A549 (cell line): ENCODE results near the gene JAKMIP1.

Source experiments
- ESRRA ChIP-seq: fragments of 150-350 bp; IDR thresholded peaks from 2 replicates; pipeline ENCODE4 v1.6.1; 2014; ENCODE audit warnings: mild to moderate bottlenecking, low read length, borderline replicate concordance
- HOXA7 ChIP-seq: fragments of 250-450 bp; sonication (Bioruptor Pico); IDR thresholded peaks from 2 replicates; pipeline ENCODE4 v1.5.0; 2020; ENCODE audit warnings: mild to moderate bottlenecking, moderate library complexity
- HOXB13 ChIP-seq: fragments of 250-450 bp; sonication (Bioruptor Pico); IDR thresholded peaks from 2 replicates; pipeline ENCODE4 v1.5.0; 2020; ENCODE audit warnings: low read depth, mild to moderate bottlenecking, moderate library complexity
- MAFK ChIP-seq: fragments of 450-650 bp; IDR thresholded peaks from 2 replicates; pipeline ENCODE4 v1.6.1; 2014; ENCODE audit not compliant: partially characterized antibody
- POLR2A ChIP-seq: IDR thresholded peaks from 2 replicates; pipeline ENCODE4 v1.6.1; 2012; ENCODE audit warnings: mild to moderate bottlenecking, low read length
- POLR2AphosphoS2 ChIP-seq: conservative IDR thresholded peaks from 2 replicates; pipeline ENCODE4 v1.6.1; 2012; ENCODE audit warnings: low read length, improper control_type of control experiment, inconsistent platforms
- TF ChIP-seq, protein P1 (sequence below): fragments of >200 bp; sonication (Bioruptor Twin); formaldehyde crosslinking; IDR thresholded peaks from 3 replicates; pipeline ENCODE4 v1.5.1; 2016
- TF ChIP-seq, protein P2 (sequence below): fragments of 200-600 bp; sonication (generic); IDR thresholded peaks from 2 replicates; pipeline ENCODE4 v1.6.1; 2016; ENCODE audit warnings: antibody characterized with exemption, mild to moderate bottlenecking, moderate library complexity

GRCh38 chr4:6229095-6229494 is 28.7 kb upstream of the JAKMIP1 start:
- TF ChIP-seq, protein P1, sequence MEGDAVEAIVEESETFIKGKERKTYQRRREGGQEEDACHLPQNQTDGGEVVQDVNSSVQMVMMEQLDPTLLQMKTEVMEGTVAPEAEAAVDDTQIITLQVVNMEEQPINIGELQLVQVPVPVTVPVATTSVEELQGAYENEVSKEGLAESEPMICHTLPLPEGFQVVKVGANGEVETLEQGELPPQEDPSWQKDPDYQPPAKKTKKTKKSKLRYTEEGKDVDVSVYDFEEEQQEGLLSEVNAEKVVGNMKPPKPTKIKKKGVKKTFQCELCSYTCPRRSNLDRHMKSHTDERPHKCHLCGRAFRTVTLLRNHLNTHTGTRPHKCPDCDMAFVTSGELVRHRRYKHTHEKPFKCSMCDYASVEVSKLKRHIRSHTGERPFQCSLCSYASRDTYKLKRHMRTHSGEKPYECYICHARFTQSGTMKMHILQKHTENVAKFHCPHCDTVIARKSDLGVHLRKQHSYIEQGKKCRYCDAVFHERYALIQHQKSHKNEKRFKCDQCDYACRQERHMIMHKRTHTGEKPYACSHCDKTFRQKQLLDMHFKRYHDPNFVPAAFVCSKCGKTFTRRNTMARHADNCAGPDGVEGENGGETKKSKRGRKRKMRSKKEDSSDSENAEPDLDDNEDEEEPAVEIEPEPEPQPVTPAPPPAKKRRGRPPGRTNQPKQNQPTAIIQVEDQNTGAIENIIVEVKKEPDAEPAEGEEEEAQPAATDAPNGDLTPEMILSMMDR = no peak
- TF ChIP-seq HOXB13 (CRISPR knock-in tag) (no peak), MAFK (no peak), ESRRA (no peak), POLR2A (no peak), HOXA7 (CRISPR knock-in tag) (no peak), POLR2AphosphoS2 (no peak)
- TF ChIP-seq, protein P2, sequence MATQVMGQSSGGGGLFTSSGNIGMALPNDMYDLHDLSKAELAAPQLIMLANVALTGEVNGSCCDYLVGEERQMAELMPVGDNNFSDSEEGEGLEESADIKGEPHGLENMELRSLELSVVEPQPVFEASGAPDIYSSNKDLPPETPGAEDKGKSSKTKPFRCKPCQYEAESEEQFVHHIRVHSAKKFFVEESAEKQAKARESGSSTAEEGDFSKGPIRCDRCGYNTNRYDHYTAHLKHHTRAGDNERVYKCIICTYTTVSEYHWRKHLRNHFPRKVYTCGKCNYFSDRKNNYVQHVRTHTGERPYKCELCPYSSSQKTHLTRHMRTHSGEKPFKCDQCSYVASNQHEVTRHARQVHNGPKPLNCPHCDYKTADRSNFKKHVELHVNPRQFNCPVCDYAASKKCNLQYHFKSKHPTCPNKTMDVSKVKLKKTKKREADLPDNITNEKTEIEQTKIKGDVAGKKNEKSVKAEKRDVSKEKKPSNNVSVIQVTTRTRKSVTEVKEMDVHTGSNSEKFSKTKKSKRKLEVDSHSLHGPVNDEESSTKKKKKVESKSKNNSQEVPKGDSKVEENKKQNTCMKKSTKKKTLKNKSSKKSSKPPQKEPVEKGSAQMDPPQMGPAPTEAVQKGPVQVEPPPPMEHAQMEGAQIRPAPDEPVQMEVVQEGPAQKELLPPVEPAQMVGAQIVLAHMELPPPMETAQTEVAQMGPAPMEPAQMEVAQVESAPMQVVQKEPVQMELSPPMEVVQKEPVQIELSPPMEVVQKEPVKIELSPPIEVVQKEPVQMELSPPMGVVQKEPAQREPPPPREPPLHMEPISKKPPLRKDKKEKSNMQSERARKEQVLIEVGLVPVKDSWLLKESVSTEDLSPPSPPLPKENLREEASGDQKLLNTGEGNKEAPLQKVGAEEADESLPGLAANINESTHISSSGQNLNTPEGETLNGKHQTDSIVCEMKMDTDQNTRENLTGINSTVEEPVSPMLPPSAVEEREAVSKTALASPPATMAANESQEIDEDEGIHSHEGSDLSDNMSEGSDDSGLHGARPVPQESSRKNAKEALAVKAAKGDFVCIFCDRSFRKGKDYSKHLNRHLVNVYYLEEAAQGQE = no peak
